ENCODE data around the gene HELQ.

The HELQ gene

GRCh38 chr4:83387476-83388312 is 67.9 kb downstream of the HELQ start:
- in situ Hi-C loops (cut with HindIII; ENCODE audit: low sequenced_read_pairs) = no loop called here
- no peak for TF ChIP-seq CTCF (IDR thresholded peaks at IDR 0.05; ENCODE audit: low read depth, low read length, missing control alignments)
- no peak overlapping the region for H3K4me3 ChIP-seq (ENCODE audit: low read depth, low read length)
- no peak for DNase-seq (ENCODE audit: low read depth)

GRCh38 chr4:83387012-83387411 is 68.6 kb downstream of the HELQ start:
- TF ChIP-seq CTCF (IDR thresholded peaks at IDR 0.05; ENCODE audit: low read depth, low read length, missing control alignments) = no peak
- no peak overlapping the region for H3K4me3 ChIP-seq (ENCODE audit: low read depth, low read length)
- no peak for DNase-seq (ENCODE audit: low read depth)
- in situ Hi-C loops (cut with HindIII; ENCODE audit: low sequenced_read_pairs) = no loop called here

- no peak for DNase-seq (ENCODE audit: low read depth)
- no peak for TF ChIP-seq CTCF (IDR thresholded peaks at IDR 0.05; ENCODE audit: low read depth, low read length, missing control alignments)
- no peak overlapping the region for H3K4me3 ChIP-seq (ENCODE audit: low read depth, low read length)
- in situ Hi-C loops (cut with HindIII; ENCODE audit: low sequenced_read_pairs) = no loop called here
These were observed 72.8 kb downstream of the HELQ start for GRCh38 chr4:83382850-83383249.

- in situ Hi-C loops (cut with HindIII; ENCODE audit: low sequenced_read_pairs) = no loop called here
- TF ChIP-seq CTCF (IDR thresholded peaks at IDR 0.05; ENCODE audit: low read depth, low read length, missing control alignments) = no peak
- DNase-seq (ENCODE audit: low read depth) = no peak
- H3K4me3 ChIP-seq (ENCODE audit: low read depth, low read length) = no peak overlapping the region
These were observed 74.5 kb downstream of the HELQ start for GRCh38 chr4:83381173-83381572.

GRCh38 chr4:83378419-83378818 is 77.2 kb downstream of the HELQ start:
- TF ChIP-seq CTCF (IDR thresholded peaks at IDR 0.05; ENCODE audit: low read depth, low read length, missing control alignments) = no peak
- no peak overlapping the region for H3K4me3 ChIP-seq (ENCODE audit: low read depth, low read length)
- in situ Hi-C loops (cut with HindIII; ENCODE audit: low sequenced_read_pairs) = no loop called here
- no peak for DNase-seq (ENCODE audit: low read depth)

- TF ChIP-seq CTCF (IDR thresholded peaks at IDR 0.05; ENCODE audit: low read depth, low read length, missing control alignments) = no peak
- in situ Hi-C loops (cut with HindIII; ENCODE audit: low sequenced_read_pairs) = no loop called here
- no peak overlapping the region for H3K4me3 ChIP-seq (ENCODE audit: low read depth, low read length)
- no peak for DNase-seq (ENCODE audit: low read depth)
These were observed 82.7 kb downstream of the HELQ start for GRCh38 chr4:83372931-83373330.
